GM23338 (cell line): ENCODE data around the gene ABI3. TPM values are rescaled to one million over a fixed set of nuclear protein-coding genes. Genes with fewer than 3 reads are reported as not detected.

Experiments used
- ATAC-seq: fragments of 200-7000 bp; cut with Tn5 transposase; 3 replicates; pipeline ENCODE4 v1.9.1; 2020
- DNase-seq: peaks from one replicate; pipeline ENCODE4 v3.0.0-alpha.2; 2015; ENCODE audit warnings: low spot score
- H2AFZ ChIP-seq: fragments of 200-600 bp; sonication (generic); 2 replicates; pipeline ENCODE4 v1.8.0; 2016; ENCODE audit warnings: antibody characterized with exemption, mild to moderate bottlenecking, moderate library complexity
- H3F3A ChIP-seq: fragments of 200-600 bp; sonication (generic); replicated peaks from 2 replicates; pipeline ENCODE4 v1.8.0; 2017; ENCODE audit warnings: antibody characterized with exemption, mixed run types, low read depth
- H3K27ac ChIP-seq: fragments of 200-600 bp; sonication (generic); 2 replicates; pipeline ENCODE4 v1.6.1; 2016; ENCODE audit warnings: low read depth
- H3K27me3 ChIP-seq: fragments of 200-600 bp; sonication (generic); 2 replicates; pipeline ENCODE4 v1.8.0; 2016; ENCODE audit warnings: mild to moderate bottlenecking, mixed run types, moderate library complexity; ENCODE audit not compliant: insufficient read depth
- H3K36me3 ChIP-seq: fragments of 200-600 bp; sonication (generic); 2 replicates; pipeline ENCODE4 v1.8.0; 2016; ENCODE audit warnings: mild to moderate bottlenecking; ENCODE audit not compliant: insufficient read depth
- H3K4me1 ChIP-seq: fragments of 200-600 bp; sonication (generic); 2 replicates; pipeline ENCODE4 v1.8.0; 2016; ENCODE audit warnings: mild to moderate bottlenecking, moderate library complexity; ENCODE audit not compliant: insufficient read depth
- H3K4me2 ChIP-seq: fragments of 200-600 bp; sonication (generic); 2 replicates; pipeline ENCODE4 v1.7.1; 2017; ENCODE audit warnings: mixed run types
- H3K4me3 ChIP-seq: fragments of 200-600 bp; sonication (generic); 2 replicates; pipeline ENCODE4 v1.6.1; 2016; ENCODE audit warnings: mixed run types
- H3K79me2 ChIP-seq: fragments of 200-600 bp; sonication (generic); replicated peaks from 2 replicates; pipeline ENCODE4 v1.8.0; 2017; ENCODE audit warnings: mild to moderate bottlenecking; ENCODE audit not compliant: insufficient read depth
- H3K9me2 ChIP-seq: fragments of 200-600 bp; sonication (generic); 2 replicates; pipeline ENCODE4 v1.8.0; 2017; ENCODE audit not compliant: insufficient read depth
- H4K20me1 ChIP-seq: fragments of 200-600 bp; sonication (generic); replicated peaks from 2 replicates; pipeline ENCODE4 v1.8.0; 2017; ENCODE audit warnings: mild to moderate bottlenecking; ENCODE audit not compliant: insufficient read depth
- H3K27ac Mint-ChIP-seq: 2 replicates; pipeline ENCODE4 v1.8.0; 2020; ENCODE audit warnings: inconsistent platforms, mild to moderate bottlenecking, moderate library complexity, mixed read lengths
- H3K27me3 Mint-ChIP-seq: 3 replicates; pipeline ENCODE4 v1.8.0; 2022; ENCODE audit warnings: low read depth, mild to moderate bottlenecking, moderate library complexity, mixed read lengths, inconsistent platforms; ENCODE audit not compliant: insufficient read depth, poor library complexity
- H3K36me3 Mint-ChIP-seq: 3 replicates; pipeline ENCODE4 v1.8.0; 2021; ENCODE audit warnings: low read depth, mild to moderate bottlenecking, inconsistent platforms, moderate library complexity, mixed read lengths
- H3K4me1 Mint-ChIP-seq: 3 replicates; pipeline ENCODE4 v1.8.0; 2020; ENCODE audit warnings: mild to moderate bottlenecking, inconsistent platforms, mixed read lengths
- H3K4me3 Mint-ChIP-seq: 3 replicates; pipeline ENCODE4 v1.8.0; 2021; ENCODE audit warnings: moderate library complexity, mild to moderate bottlenecking, inconsistent platforms, mixed read lengths
- H3K9me3 Mint-ChIP-seq: 3 replicates; pipeline ENCODE4 v1.8.0; 2020; ENCODE audit warnings: moderate library complexity, mild to moderate bottlenecking, inconsistent platforms, mixed read lengths
- EZH2 ChIP-seq: fragments of 200-600 bp; sonication (generic); IDR thresholded peaks from one replicate; pipeline ENCODE4 v1.8.0; 2017; ENCODE audit warnings: antibody characterized with exemption, mild to moderate bottlenecking, low read depth; ENCODE audit not compliant: unreplicated experiment
- EZH2phosphoT487 ChIP-seq: fragments of 200-600 bp; sonication (generic); IDR thresholded peaks from one replicate; pipeline ENCODE4 v1.8.1; 2018; ENCODE audit warnings: antibody characterized with exemption; ENCODE audit not compliant: unreplicated experiment
- NANOG ChIP-seq: IDR thresholded peaks from 2 replicates; pipeline ENCODE4 v1.6.1; 2016; ENCODE audit warnings: antibody characterized with exemption, borderline replicate concordance
- polyA plus RNA-seq: library from polyadenylated mRNA; unstranded; fragments of >200 nt; fragmentation: Nextera tagmentation; extraction: Ambion mirVana; gene quantifications from 2 replicates; pipeline ENCODE4 v1.2.1, GENCODE V29; 2016
- total RNA-seq: library from RNA; depleted of rRNA; stranded (reverse); fragments of >200 nt; shearing (Covaris generic); gene quantifications from 2 replicates; pipeline ENCODE4 v1.2.3, GENCODE V29; 2014
- TF ChIP-seq, protein P1 (sequence below), 2 experiments: fragments of 200-600 bp in 1 of 2; sonication (generic) in 1 of 2; conservative IDR thresholded peaks; 2 replicates each; pipeline versions ENCODE4 v1.5.1 to v1.6.1; 2016 to 2017; ENCODE audit warnings: antibody characterized with exemption in 2 of 2, low read depth in 2 of 2, mild to moderate bottlenecking in 2 of 2, moderate library complexity in 1 of 2
- TF ChIP-seq, protein P2 (sequence below): fragments of 250-450 bp; sonication (Bioruptor Pico); IDR thresholded peaks from 2 replicates; pipeline ENCODE4 v1.5.0; 2020; ENCODE audit warnings: mild to moderate bottlenecking, moderate library complexity

Gene ABI3
- total and polyA plus RNA-seq, 2 experiments from 2014 or later, result 1.8 to 3.0 TPM

DNA sequence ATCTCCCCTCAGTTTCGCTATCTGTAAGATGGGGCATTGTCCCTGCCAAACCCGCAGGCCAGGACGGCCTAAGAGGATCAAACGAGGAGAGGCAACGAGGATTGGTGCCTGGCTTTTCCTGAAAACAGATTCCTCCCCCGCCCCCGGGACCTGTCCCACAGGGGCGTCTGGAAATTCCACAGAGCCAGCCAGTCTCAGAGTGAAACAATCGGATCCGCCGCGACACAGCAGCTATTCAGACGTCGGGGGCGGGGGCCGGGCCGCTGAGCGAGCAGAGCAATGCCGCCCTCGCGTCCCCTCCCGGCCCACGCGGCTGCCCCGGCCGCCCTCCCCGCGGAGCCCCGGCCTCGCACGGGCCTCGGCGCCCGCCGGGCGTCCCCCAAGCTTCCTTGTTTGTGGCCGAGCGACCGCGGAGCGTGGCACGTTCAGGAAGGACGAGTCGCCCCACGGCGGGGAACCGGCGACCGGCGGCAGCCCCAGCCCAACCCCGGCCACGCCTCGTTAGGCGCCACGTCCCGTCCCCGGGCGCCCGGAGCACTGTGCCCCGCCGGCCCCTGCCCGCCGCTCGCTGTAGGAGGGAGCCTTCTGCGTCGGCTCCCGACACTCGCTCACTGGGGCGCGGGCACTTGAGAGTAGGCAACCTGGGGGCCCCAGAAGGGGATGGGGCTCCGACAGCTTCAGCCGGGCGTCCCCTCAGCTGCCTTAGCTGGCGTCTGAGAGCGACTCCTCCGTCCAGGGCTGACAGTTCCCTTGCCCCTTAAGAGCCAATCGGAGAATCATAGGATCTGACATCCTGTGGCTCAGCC, 49.7 kb downstream of the ABI3 start:
- no peaks in the 10 kb centered on the region for H3K9me3 Mint-ChIP-seq
- no peaks in the 10 kb centered on the region for H3K36me3 ChIP-seq
- peaks cover 5% of the 10 kb centered on the region for H3K4me1 Mint-ChIP-seq
- no peaks in the 10 kb centered on the region for H3K36me3 Mint-ChIP-seq
- no peaks in the 10 kb centered on the region for H3K79me2 ChIP-seq
- peak overlapping the region; percentile 78 for H3K4me3 Mint-ChIP-seq
- H3K27me3 Mint-ChIP-seq, result peaks cover 31% of the 10 kb centered on the region
- no peak overlapping the region for H3K27ac ChIP-seq
- H2AFZ ChIP-seq, result peak overlapping the region; percentile 98
- H3F3A ChIP-seq, result no peaks in the 10 kb centered on the region
- no peaks in the 10 kb centered on the region for H4K20me1 ChIP-seq
- H3K4me1 ChIP-seq, result no peaks in the 10 kb centered on the region
- no peak overlapping the region for H3K27ac Mint-ChIP-seq
- no peaks in the 10 kb centered on the region for H3K9me2 ChIP-seq
- TF ChIP-seq NANOG, result no peak
- TF ChIP-seq, protein P1, sequence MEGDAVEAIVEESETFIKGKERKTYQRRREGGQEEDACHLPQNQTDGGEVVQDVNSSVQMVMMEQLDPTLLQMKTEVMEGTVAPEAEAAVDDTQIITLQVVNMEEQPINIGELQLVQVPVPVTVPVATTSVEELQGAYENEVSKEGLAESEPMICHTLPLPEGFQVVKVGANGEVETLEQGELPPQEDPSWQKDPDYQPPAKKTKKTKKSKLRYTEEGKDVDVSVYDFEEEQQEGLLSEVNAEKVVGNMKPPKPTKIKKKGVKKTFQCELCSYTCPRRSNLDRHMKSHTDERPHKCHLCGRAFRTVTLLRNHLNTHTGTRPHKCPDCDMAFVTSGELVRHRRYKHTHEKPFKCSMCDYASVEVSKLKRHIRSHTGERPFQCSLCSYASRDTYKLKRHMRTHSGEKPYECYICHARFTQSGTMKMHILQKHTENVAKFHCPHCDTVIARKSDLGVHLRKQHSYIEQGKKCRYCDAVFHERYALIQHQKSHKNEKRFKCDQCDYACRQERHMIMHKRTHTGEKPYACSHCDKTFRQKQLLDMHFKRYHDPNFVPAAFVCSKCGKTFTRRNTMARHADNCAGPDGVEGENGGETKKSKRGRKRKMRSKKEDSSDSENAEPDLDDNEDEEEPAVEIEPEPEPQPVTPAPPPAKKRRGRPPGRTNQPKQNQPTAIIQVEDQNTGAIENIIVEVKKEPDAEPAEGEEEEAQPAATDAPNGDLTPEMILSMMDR (conservative IDR thresholded peaks at IDR 0.05; ENCODE audit: low read depth in 2 of 2), result no peak
- TF ChIP-seq, protein P2, sequence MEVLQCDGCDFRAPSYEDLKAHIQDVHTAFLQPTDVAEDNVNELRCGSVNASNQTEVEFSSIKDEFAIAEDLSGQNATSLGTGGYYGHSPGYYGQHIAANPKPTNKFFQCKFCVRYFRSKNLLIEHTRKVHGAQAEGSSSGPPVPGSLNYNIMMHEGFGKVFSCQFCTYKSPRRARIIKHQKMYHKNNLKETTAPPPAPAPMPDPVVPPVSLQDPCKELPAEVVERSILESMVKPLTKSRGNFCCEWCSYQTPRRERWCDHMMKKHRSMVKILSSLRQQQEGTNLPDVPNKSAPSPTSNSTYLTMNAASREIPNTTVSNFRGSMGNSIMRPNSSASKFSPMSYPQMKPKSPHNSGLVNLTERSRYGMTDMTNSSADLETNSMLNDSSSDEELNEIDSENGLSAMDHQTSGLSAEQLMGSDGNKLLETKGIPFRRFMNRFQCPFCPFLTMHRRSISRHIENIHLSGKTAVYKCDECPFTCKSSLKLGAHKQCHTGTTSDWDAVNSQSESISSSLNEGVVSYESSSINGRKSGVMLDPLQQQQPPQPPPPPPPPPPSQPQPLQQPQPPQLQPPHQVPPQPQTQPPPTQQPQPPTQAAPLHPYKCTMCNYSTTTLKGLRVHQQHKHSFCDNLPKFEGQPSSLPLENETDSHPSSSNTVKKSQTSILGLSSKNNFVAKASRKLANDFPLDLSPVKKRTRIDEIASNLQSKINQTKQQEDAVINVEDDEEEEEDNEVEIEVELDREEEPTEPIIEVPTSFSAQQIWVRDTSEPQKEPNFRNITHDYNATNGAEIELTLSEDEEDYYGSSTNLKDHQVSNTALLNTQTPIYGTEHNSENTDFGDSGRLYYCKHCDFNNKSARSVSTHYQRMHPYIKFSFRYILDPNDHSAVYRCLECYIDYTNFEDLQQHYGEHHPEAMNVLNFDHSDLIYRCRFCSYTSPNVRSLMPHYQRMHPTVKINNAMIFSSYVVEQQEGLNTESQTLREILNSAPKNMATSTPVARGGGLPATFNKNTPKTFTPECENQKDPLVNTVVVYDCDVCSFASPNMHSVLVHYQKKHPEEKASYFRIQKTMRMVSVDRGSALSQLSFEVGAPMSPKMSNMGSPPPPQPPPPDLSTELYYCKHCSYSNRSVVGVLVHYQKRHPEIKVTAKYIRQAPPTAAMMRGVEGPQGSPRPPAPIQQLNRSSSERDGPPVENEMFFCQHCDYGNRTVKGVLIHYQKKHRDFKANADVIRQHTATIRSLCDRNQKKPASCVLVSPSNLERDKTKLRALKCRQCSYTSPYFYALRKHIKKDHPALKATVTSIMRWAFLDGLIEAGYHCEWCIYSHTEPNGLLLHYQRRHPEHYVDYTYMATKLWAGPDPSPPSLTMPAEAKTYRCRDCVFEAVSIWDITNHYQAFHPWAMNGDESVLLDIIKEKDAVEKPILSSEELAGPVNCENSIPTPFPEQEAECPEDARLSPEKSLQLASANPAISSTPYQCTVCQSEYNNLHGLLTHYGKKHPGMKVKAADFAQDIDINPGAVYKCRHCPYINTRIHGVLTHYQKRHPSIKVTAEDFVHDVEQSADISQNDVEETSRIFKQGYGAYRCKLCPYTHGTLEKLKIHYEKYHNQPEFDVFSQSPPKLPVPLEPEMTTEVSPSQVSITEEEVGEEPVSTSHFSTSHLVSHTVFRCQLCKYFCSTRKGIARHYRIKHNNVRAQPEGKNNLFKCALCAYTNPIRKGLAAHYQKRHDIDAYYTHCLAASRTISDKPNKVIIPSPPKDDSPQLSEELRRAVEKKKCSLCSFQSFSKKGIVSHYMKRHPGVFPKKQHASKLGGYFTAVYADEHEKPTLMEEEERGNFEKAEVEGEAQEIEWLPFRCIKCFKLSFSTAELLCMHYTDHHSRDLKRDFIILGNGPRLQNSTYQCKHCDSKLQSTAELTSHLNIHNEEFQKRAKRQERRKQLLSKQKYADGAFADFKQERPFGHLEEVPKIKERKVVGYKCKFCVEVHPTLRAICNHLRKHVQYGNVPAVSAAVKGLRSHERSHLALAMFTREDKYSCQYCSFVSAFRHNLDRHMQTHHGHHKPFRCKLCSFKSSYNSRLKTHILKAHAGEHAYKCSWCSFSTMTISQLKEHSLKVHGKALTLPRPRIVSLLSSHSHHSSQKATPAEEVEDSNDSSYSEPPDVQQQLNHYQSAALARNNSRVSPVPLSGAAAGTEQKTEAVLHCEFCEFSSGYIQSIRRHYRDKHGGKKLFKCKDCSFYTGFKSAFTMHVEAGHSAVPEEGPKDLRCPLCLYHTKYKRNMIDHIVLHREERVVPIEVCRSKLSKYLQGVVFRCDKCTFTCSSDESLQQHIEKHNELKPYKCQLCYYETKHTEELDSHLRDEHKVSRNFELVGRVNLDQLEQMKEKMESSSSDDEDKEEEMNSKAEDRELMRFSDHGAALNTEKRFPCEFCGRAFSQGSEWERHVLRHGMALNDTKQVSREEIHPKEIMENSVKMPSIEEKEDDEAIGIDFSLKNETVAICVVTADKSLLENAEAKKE (CRISPR knock-in tag), result no peak
- peak; percentile 25 for TF ChIP-seq EZH2
- TF ChIP-seq EZH2phosphoT487, result no peak
- DNase-seq (peak; percentile 70), ATAC-seq (peak; percentile 82)
- H3K4me3 ChIP-seq, result peak overlapping the region; percentile 72
- H3K27me3 ChIP-seq, result peaks cover 24% of the 10 kb centered on the region
- H3K4me2 ChIP-seq, result peak overlapping the region; percentile 92
